Amniotic epithelial cell (primary cell): ENCODE data around the gene SPSB1.
A peak's percentile ranks its signal among the peaks of the same experiment; 100 is the strongest.

ENCODE experiments used
- DNase-seq: peaks from one replicate; pipeline ENCODE4 v3.0.0-alpha.2; 2010; ENCODE audit warnings: low read depth

SPSB1 gene

DNA sequence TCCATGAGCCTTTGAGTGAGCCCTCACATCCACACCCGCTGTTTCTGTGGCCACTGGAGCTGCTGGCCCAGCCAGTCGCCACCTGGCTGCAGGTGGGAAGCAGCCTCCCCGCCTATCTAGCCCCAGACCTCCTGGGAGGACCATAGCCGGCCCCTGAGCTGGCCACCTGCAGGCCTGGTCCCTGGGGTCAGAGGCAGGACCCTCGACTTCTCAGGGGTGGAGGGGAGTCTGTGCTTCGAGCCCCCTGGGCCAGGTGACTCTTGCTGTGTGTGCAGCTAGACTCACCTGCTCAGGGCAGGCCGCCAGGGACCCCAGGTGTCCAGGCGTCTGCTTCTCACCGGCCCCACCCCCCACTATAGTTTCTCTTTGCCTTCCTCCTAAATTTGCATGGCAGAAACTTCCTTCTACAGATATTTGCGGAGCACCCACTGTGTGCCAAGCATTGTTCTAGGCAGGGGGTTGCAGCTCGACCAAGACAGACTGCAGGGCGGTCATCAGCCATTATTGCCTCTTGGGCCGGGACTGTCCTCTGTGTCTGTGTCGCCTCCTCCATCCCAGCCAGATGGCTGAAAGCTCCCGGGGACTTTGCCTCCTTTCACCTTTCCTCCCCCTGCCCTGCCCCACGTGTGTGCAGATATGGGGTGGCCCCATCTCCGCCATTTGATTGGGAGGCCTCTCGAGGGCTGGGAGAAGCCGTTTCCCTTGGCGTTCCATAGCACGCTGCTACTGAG is 27.3 kb downstream of the SPSB1 start:
- no peak for DNase-seq

GRCh38 chr1:9320520-9321479 is 28.1 kb downstream of the SPSB1 start:
- DNase-seq = peak; percentile 70

DNA sequence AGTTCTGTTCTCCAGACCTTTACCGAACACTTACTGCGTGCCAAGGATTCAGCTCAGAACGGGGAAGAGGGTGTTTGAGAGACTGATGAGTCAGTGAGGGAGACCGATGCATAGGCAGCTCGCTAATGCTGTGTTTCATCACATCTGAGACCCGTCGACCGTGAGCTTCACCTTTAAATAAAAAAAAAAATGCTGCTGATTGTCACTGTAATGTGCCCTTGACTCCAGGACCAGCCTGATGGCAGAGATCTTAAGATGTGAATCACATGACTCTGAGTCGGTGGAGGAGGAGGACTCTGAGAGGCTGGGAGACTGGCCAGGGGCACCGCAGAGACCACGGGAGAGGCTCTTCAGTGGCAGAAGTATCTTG is 28.8 kb downstream of the SPSB1 start:
- DNase-seq = peak; percentile 90

- no peak for DNase-seq
These were observed 29.4 kb downstream of the SPSB1 start for GRCh38 chr1:9321986-9322660.

GRCh38 chr1:9322661-9323244 is 30.1 kb downstream of the SPSB1 start:
- DNase-seq = no peak

DNA sequence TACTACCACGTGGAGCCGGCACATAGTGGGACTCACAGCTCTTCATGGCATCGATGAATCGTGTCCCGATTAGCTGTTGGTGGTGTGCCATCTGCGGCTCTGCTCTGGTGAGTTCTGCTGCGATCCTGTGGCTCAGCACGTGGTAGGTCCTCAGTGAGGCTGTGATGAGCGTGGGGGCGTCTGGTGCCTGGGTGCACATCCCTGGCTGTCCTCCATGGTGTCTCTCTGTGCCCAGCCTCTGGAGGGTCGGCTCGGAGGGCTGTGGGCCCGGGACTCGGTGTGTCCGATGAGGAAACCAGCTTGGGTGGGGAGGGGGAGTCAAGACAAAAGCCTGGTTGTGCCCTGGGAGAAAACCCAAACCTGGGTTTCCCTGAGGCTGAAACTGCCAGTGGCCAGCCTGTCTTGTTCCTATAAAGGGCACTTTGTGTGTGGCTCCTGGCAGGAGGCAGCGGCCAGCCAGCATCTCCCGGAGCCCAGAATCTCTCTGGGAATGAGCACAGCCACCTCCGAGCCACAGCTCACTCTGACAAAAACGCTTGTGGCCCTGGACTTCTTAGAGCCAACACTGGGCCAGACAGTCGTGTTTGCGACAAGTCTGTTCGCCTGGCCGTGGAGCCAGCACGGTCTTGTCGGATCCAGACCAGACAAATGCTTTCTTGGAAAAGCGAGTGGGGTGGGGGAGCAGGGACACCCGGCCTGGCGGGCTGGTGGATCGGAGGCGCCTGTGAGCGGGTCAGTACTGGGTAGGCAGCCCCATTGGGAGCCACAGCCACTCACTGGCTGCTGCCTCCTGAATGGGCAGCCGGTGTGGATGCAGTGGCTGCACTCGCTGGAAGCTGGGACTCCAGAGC is 31.8 kb downstream of the SPSB1 start:
- DNase-seq = no peak

DNA sequence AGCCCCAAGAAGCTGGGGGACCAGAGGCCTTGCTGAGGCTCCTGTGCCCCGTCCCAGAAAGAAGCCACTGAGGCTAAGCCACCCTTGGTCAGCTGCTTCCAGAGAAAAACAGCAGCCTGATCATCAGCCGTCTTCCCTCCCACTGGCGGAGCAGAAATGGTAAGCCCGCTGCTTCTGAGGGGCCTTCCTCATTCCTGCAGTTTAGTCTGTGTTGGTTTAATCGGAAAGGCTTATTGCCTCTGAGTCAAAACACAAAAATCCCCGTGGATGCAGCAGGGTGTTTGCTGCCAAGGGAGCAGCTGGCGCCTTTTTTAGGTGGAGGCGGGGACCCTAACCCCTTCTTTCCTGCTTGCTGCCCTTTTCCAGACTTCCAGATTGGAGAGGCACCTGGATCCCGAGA is 33.9 kb downstream of the SPSB1 start:
- DNase-seq = peak; percentile 81

GRCh38 chr1:9328201-9328600 is 35.5 kb downstream of the SPSB1 start:
- no peak for DNase-seq

DNA sequence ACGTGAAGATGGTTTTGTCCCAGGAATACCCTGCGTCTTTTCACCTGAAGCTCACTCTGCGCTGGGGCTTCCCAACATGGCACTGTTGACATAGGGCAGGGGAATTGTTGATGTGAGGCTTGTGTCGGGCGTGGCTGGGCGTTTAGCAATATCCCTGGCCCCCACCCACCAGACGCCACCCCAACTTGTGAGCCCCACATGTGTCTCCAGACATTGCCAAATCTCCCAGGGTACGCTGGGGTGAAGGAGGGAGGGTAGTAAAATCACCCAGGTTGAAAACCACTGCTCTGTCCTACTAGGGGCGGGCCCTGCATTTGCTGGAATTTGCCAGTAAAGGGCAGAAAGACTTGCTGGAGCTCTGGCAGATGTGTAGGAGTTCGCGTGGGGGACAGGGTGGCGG is 36.0 kb downstream of the SPSB1 start:
- no peak for DNase-seq

DNA sequence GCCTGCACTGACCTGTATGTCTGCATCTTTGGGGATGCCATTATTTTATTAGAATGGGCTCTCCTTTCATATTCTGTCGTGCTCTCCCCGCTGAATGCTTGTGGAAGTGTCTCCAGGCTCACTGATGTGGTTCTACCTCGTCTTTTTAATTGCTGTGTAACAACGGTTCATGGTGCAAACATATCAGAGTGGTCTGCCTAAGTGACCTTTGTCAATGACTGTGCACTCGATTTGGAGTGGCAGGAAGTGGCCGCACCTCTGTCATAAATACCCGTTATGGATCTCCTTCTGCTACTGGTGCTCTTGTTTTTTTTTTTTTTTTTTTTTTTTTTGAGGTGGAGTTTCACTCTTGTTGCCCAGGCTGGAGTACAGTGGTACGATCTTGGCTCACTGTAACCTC is 38.3 kb downstream of the SPSB1 start:
- no peak for DNase-seq

- DNase-seq = peak; percentile 59
These were observed 39.1 kb downstream of the SPSB1 start for GRCh38 chr1:9331558-9332346.

- DNase-seq = no peak
These were observed 39.9 kb downstream of the SPSB1 start for GRCh38 chr1:9332513-9333143.

GRCh38 chr1:9338397-9339246 is 45.9 kb downstream of the SPSB1 start:
- no peak for DNase-seq

DNA sequence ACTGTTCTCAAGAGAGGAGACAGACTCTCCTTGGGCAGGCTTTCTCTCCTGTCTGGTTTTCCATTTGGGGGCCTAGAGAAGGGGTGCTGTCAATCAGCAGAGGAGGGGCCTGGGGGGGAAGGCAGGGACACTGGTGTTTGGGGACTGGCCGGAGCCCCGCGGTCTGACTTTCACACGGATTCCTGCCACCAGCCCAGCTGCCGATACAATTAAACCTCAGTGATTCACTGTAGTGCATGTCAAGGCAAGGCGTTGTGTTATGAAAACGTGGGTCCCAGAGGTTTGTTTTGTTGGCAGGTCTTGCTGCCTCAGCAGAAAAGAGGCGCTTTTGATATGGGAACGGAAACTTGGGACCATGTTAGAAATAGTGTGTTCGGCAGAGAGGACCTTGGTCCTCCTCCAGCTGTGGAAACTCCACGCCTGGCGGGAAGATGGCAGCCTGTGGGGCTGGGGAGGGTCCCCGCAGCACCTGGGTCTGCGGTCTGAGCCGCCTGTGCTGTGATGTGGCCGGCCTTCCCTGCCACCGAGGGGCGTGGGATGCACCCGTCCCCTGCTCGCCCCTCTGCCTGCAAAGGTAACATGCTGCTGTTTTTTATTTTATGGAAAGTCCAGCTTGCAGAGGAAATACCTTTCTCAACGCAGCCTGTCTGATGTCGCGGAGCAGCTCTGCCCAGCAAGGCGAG is 47.6 kb downstream of the SPSB1 start:
- no peak for DNase-seq

DNA sequence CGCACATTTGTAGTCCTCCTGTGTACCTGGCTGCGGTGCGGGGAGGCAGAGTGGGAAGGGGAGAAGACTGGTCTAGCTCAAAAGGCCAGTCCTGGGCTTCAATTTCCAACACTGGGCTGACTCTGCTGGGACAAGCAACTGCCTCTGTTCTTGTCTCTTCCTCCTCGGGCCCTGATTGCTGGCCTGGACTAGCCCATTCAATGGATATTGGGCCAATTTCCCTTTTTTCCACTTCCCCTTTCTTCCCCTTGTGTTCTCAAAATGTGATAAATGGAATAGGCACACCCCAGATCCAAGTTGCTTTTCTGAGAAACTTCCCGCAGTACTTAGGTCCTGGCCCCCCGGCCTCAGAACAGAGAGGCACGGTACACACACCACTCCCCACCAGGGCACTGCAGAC is 48.2 kb downstream of the SPSB1 start:
- DNase-seq = no peak

- DNase-seq = no peak
These were observed 48.7 kb downstream of the SPSB1 start for GRCh38 chr1:9341301-9341845.

- no peak for DNase-seq
These were observed 50.6 kb downstream of the SPSB1 start for GRCh38 chr1:9343269-9343668.
